Activated naive CD4-positive, alpha-beta T cell treated with anti-CD3 and anti-CD28 coated beads, Interleukin-2, amount 10 ng/mL, durations not matched to agents 7 days and 5 days (primary cell): ENCODE results near the gene DDX39A.
"Not testable (repeated sequence)": the region's sequence is repeated elsewhere in the genome, so short reads cannot be mapped to it uniquely, and the experiment has no call there.

Experiments used
- CTCF ChIA-PET: fragments of 350-600 bp; sonication (Branson Sonifier 250); formaldehyde crosslinking; loops from one replicate; lab custom pipeline; 2021; ENCODE audit warnings: antibody characterized with exemption; lab: Charles Lee
- DNase-seq: peaks from one replicate; pipeline ENCODE4 v3.0.0-alpha.2; 2020
- H3K27ac Mint-ChIP-seq: one replicate; pipeline ENCODE4 v1.8.0; 2021; ENCODE audit warnings: mild to moderate bottlenecking, moderate library complexity, mixed read lengths
- H3K27me3 Mint-ChIP-seq: one replicate; pipeline ENCODE4 v1.8.0; 2021; ENCODE audit warnings: mild to moderate bottlenecking, mixed read lengths
- H3K36me3 Mint-ChIP-seq: one replicate; pipeline ENCODE4 v1.8.0; 2021; ENCODE audit warnings: mixed read lengths
- H3K4me1 Mint-ChIP-seq: one replicate; pipeline ENCODE4 v1.8.0; 2021; ENCODE audit warnings: mixed read lengths
- H3K4me3 Mint-ChIP-seq: one replicate; pipeline ENCODE4 v1.8.0; 2021; ENCODE audit warnings: mild to moderate bottlenecking, moderate library complexity, mixed read lengths
- H3K9me3 Mint-ChIP-seq: one replicate; pipeline ENCODE4 v1.8.0; 2021; ENCODE audit warnings: mixed read lengths

DDX39A gene

GRCh38 chr19:14419106-14419813 lies at the start of gene DDX39A:
DDX39A (minus strand) TSS chr19:14419341; CDS start chr19:14413220, 6,121 bp downstream.
- H3K27me3 Mint-ChIP-seq, result peaks cover 19% of the 10 kb centered on the region
- peak within 1 kb of the TSS; percentile 93 for H3K4me3 Mint-ChIP-seq
- H3K27ac Mint-ChIP-seq, result peak within 1 kb of the TSS; percentile 97
- H3K9me3 Mint-ChIP-seq, result no peaks in the 10 kb centered on the region
- H3K4me1 Mint-ChIP-seq, result peaks cover 38% of the 10 kb centered on the region
- CTCF ChIA-PET, result interaction anchor here (1.2 to 1.5 kb wide), 3 partner anchors 10 to 55 kb away, joined by 3 to 5 read pairs (median 3); no protein-coding TSS in a partner anchor
- H3K36me3 Mint-ChIP-seq, result peaks cover 28% of the 10 kb centered on the region
- peak; percentile 99 for DNase-seq

- CTCF ChIA-PET, result interaction anchor here (1.0 to 1.5 kb wide), 2 partner anchors 39 to 269 kb away, joined by 3 read pairs; no protein-coding TSS in a partner anchor
- no peak for DNase-seq
- Mint-ChIP-seq H3K27ac (no peak overlapping the region), H3K9me3 (no peaks in the 10 kb centered on the region), H3K4me3 (no peak overlapping the region), H3K36me3 (peaks cover 38% of the 10 kb centered on the region), H3K27me3 (peaks cover 13% of the 10 kb centered on the region), H3K4me1 (peaks cover 8% of the 10 kb centered on the region)
Measured at GRCh38 chr19:14467816-14468215, 48.7 kb upstream of the DDX39A start.

- DNase-seq, result no peak
- Mint-ChIP-seq H3K27ac (no peak overlapping the region), H3K9me3 (no peaks in the 10 kb centered on the region), H3K4me3 (no peak overlapping the region), H3K4me1 (peaks cover 4% of the 10 kb centered on the region), H3K36me3 (peaks cover 38% of the 10 kb centered on the region), H3K27me3 (peaks cover 9% of the 10 kb centered on the region)
- CTCF ChIA-PET, result interaction anchor here (1.0 to 1.7 kb wide), 3 partner anchors 14 to 268 kb away, joined by 3 to 5 read pairs (median 3); no protein-coding TSS in a partner anchor
Measured at GRCh38 chr19:14467391-14467790, 48.2 kb upstream of the DDX39A start.

GRCh38 chr19:14463747-14464146 lies 44.6 kb upstream of the DDX39A start:
- Mint-ChIP-seq H3K36me3 (peaks cover 56% of the 10 kb centered on the region), H3K4me1 (peaks cover 6% of the 10 kb centered on the region), H3K27me3 (no peaks in the 10 kb centered on the region), H3K4me3 (no peak overlapping the region), H3K27ac (no peak overlapping the region), H3K9me3 (no peaks in the 10 kb centered on the region)
- DNase-seq, result no peak
- CTCF ChIA-PET, result interaction anchor here (1.1 kb wide), 1 partner anchor 115 kb away, joined by 3 read pairs; no protein-coding TSS in a partner anchor

- H3K36me3 Mint-ChIP-seq, result peaks cover 54% of the 10 kb centered on the region
- H3K9me3 Mint-ChIP-seq, H3K27me3 Mint-ChIP-seq, H3K27ac Mint-ChIP-seq, H3K4me1 Mint-ChIP-seq, H3K4me3 Mint-ChIP-seq, DNase-seq: not testable (repeated sequence)
- CTCF ChIA-PET, result interaction anchor here (0.6 kb wide), 1 partner anchor 10 kb away, joined by 3 read pairs; no protein-coding TSS in a partner anchor
Measured at GRCh38 chr19:14462401-14462800, 43.3 kb upstream of the DDX39A start.

GRCh38 chr19:14460935-14461334 lies 41.8 kb upstream of the DDX39A start:
- no peak for DNase-seq
- Mint-ChIP-seq H3K4me1 (peaks cover 6% of the 10 kb centered on the region), H3K4me3 (no peak overlapping the region), H3K9me3 (no peaks in the 10 kb centered on the region), H3K36me3 (peaks cover 50% of the 10 kb centered on the region), H3K27ac (no peak overlapping the region), H3K27me3 (no peaks in the 10 kb centered on the region)
- CTCF ChIA-PET, result interaction anchor here (1.6 kb wide), 1 partner anchor 12 kb away, joined by 4 read pairs; no protein-coding TSS in a partner anchor

- Mint-ChIP-seq H3K27me3 (no peaks in the 10 kb centered on the region), H3K27ac (peak overlapping the region; percentile 62), H3K36me3 (peaks cover 50% of the 10 kb centered on the region), H3K4me3 (no peak overlapping the region), H3K4me1 (peaks cover 6% of the 10 kb centered on the region), H3K9me3 (no peaks in the 10 kb centered on the region)
- DNase-seq, result no peak
- CTCF ChIA-PET, result interaction anchor here (0.8 to 1.6 kb wide), 2 partner anchors 13 to 27 kb away, joined by 4 to 6 read pairs; no protein-coding TSS in a partner anchor
Measured at GRCh38 chr19:14459703-14460102, 40.6 kb upstream of the DDX39A start.

GRCh38 chr19:14452303-14452702 lies 33.2 kb upstream of the DDX39A start:
- not testable (repeated sequence) for H3K9me3 Mint-ChIP-seq, H3K27ac Mint-ChIP-seq, H3K27me3 Mint-ChIP-seq, DNase-seq, H3K4me3 Mint-ChIP-seq
- H3K36me3 Mint-ChIP-seq, result peaks cover 49% of the 10 kb centered on the region
- peaks cover 13% of the 10 kb centered on the region for H3K4me1 Mint-ChIP-seq
- CTCF ChIA-PET, result interaction anchor here (0.6 kb wide), 1 partner anchor 10 kb away, joined by 3 read pairs; no protein-coding TSS in a partner anchor

- Mint-ChIP-seq H3K27me3 (no peaks in the 10 kb centered on the region), H3K36me3 (peaks cover 56% of the 10 kb centered on the region), H3K9me3 (peaks cover 4% of the 10 kb centered on the region), H3K27ac (no peak overlapping the region), H3K4me3 (no peak overlapping the region), H3K4me1 (peaks cover 13% of the 10 kb centered on the region)
- CTCF ChIA-PET, result interaction anchor here (1.3 kb wide), 1 partner anchor 22 kb away, joined by 3 read pairs; no protein-coding TSS in a partner anchor
- DNase-seq, result no peak
Measured at GRCh38 chr19:14450876-14451275, 31.7 kb upstream of the DDX39A start.

- Mint-ChIP-seq H3K27ac (peak overlapping the region; percentile 42), H3K4me1 (peaks cover 13% of the 10 kb centered on the region), H3K27me3 (no peaks in the 10 kb centered on the region), H3K4me3 (no peak overlapping the region), H3K36me3 (peaks cover 55% of the 10 kb centered on the region), H3K9me3 (peaks cover 4% of the 10 kb centered on the region)
- CTCF ChIA-PET, result interaction anchor here (1.3 kb wide), 1 partner anchor 22 kb away, joined by 3 read pairs; no protein-coding TSS in a partner anchor
- peak; percentile 82 for DNase-seq
Measured at GRCh38 chr19:14450168-14450874, 31.2 kb upstream of the DDX39A start.

- CTCF ChIA-PET, result no interaction called here
- peaks cover 57% of the 10 kb centered on the region for H3K36me3 Mint-ChIP-seq
- no peak overlapping the region for H3K27ac Mint-ChIP-seq
Measured at GRCh38 chr19:14449321-14449720, 30.2 kb upstream of the DDX39A start.

GRCh38 chr19:14446336-14447036 lies 27.3 kb upstream of the DDX39A start:
- Mint-ChIP-seq H3K9me3 (peaks cover 4% of the 10 kb centered on the region), H3K36me3 (peaks cover 72% of the 10 kb centered on the region), H3K27me3 (no peaks in the 10 kb centered on the region), H3K27ac (no peak overlapping the region), H3K4me1 (peaks cover 25% of the 10 kb centered on the region), H3K4me3 (no peak overlapping the region)
- CTCF ChIA-PET, result interaction anchor here (1.6 kb wide), 1 partner anchor 43 kb away, joined by 3 read pairs; no protein-coding TSS in a partner anchor
- DNase-seq, result no peak

More at GRCh38 chr19:14449321-14449720, 30.2 kb upstream of the DDX39A start:
- peaks cover 16% of the 10 kb centered on the region for H3K4me1 Mint-ChIP-seq
- DNase-seq, result no peak
- peaks cover 4% of the 10 kb centered on the region for H3K9me3 Mint-ChIP-seq
- no peak overlapping the region for H3K4me3 Mint-ChIP-seq
- H3K27me3 Mint-ChIP-seq, result no peaks in the 10 kb centered on the region

- Mint-ChIP-seq H3K4me3 (no peak overlapping the region), H3K9me3 (no peaks in the 10 kb centered on the region), H3K4me1 (peaks cover 38% of the 10 kb centered on the region), H3K36me3 (peaks cover 61% of the 10 kb centered on the region), H3K27me3 (no peaks in the 10 kb centered on the region), H3K27ac (peak overlapping the region; percentile 56)
- no peak for DNase-seq
- CTCF ChIA-PET, result no interaction called here
Measured at GRCh38 chr19:14443632-14444216, 24.6 kb upstream of the DDX39A start.
